Loucy (cell line): ENCODE data around the gene SLC25A27.

ENCODE experiments used
- H2AFZ ChIP-seq: fragments of 200-600 bp; sonication (generic); 2 replicates; pipeline ENCODE4 v1.6.0; 2016; ENCODE audit warnings: antibody characterized with exemption, mild to moderate bottlenecking, low read length, moderate library complexity
- H3F3A ChIP-seq: fragments of 200-600 bp; 2 replicates; pipeline ENCODE4 v1.6.0; 2016; ENCODE audit warnings: antibody characterized with exemption, low read depth, mild to moderate bottlenecking
- H3K27me3 ChIP-seq: fragments of 200-600 bp; sonication (generic); 2 replicates; pipeline ENCODE4 v1.6.1; 2014; ENCODE audit warnings: low read length, mild to moderate bottlenecking; ENCODE audit not compliant: insufficient read depth, poor library complexity, severe bottlenecking
- H3K36me3 ChIP-seq: fragments of 200-600 bp; sonication (generic); 2 replicates; pipeline ENCODE4 v1.6.1; 2016; ENCODE audit warnings: low read length; ENCODE audit not compliant: insufficient read depth
- H3K4me1 ChIP-seq: fragments of 200-600 bp; sonication (generic); 2 replicates; pipeline ENCODE4 v1.5.1; 2014; ENCODE audit warnings: low read length, mild to moderate bottlenecking; ENCODE audit not compliant: insufficient read depth, poor library complexity, severe bottlenecking
- H3K4me2 ChIP-seq: fragments of 200-600 bp; sonication (generic); 2 replicates; pipeline ENCODE4 v1.6.0; 2014; ENCODE audit warnings: antibody characterized with exemption, low read length, low read depth, mild to moderate bottlenecking; ENCODE audit not compliant: poor library complexity, severe bottlenecking
- H3K4me3 ChIP-seq: fragments of 200-600 bp; sonication (generic); 2 replicates; pipeline ENCODE4 v1.5.1; 2014; ENCODE audit warnings: low read length, mild to moderate bottlenecking, mixed read lengths; ENCODE audit not compliant: poor library complexity, severe bottlenecking
- H3K79me2 ChIP-seq: fragments of 200-600 bp; sonication (generic); 2 replicates; pipeline ENCODE4 v1.6.1; 2014; ENCODE audit warnings: low read length; ENCODE audit not compliant: insufficient read depth
- H3K9ac ChIP-seq: fragments of 200-600 bp; sonication (generic); 2 replicates; pipeline ENCODE4 v1.6.0; 2014; ENCODE audit warnings: mild to moderate bottlenecking, low read depth, low read length, moderate library complexity; ENCODE audit not compliant: poor library complexity, severe bottlenecking
- H3K9me2 ChIP-seq: fragments of 200-600 bp; sonication (generic); replicated peaks from 2 replicates; pipeline ENCODE4 v1.6.1; 2016; ENCODE audit warnings: low read depth, low read length, mixed read lengths
- H3K9me3 ChIP-seq: fragments of 200-600 bp; sonication (generic); 2 replicates; pipeline ENCODE4 v1.6.1; 2014; ENCODE audit warnings: mild to moderate bottlenecking, antibody characterized with exemption, low read length, low read depth; ENCODE audit not compliant: insufficient read depth
- H4K20me1 ChIP-seq: fragments of 200-600 bp; sonication (generic); 2 replicates; pipeline ENCODE4 v1.6.0; 2014; ENCODE audit warnings: antibody characterized with exemption, low read length, mild to moderate bottlenecking; ENCODE audit not compliant: insufficient read depth, poor library complexity, severe bottlenecking
- CTCF ChIP-seq: fragments of 200-600 bp; sonication (generic); conservative IDR thresholded peaks from 2 replicates; pipeline ENCODE4 v1.5.1; 2014; ENCODE audit warnings: mild to moderate bottlenecking, antibody characterized with exemption, low read length
- EZH2phosphoT487 ChIP-seq: fragments of 200-600 bp; IDR thresholded peaks from 2 replicates; pipeline ENCODE4 v1.6.1; 2018; ENCODE audit warnings: antibody characterized with exemption, mild to moderate bottlenecking, moderate library complexity, borderline replicate concordance

SLC25A27 gene, protein sequence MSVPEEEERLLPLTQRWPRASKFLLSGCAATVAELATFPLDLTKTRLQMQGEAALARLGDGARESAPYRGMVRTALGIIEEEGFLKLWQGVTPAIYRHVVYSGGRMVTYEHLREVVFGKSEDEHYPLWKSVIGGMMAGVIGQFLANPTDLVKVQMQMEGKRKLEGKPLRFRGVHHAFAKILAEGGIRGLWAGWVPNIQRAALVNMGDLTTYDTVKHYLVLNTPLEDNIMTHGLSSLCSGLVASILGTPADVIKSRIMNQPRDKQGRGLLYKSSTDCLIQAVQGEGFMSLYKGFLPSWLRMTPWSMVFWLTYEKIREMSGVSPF

DNA sequence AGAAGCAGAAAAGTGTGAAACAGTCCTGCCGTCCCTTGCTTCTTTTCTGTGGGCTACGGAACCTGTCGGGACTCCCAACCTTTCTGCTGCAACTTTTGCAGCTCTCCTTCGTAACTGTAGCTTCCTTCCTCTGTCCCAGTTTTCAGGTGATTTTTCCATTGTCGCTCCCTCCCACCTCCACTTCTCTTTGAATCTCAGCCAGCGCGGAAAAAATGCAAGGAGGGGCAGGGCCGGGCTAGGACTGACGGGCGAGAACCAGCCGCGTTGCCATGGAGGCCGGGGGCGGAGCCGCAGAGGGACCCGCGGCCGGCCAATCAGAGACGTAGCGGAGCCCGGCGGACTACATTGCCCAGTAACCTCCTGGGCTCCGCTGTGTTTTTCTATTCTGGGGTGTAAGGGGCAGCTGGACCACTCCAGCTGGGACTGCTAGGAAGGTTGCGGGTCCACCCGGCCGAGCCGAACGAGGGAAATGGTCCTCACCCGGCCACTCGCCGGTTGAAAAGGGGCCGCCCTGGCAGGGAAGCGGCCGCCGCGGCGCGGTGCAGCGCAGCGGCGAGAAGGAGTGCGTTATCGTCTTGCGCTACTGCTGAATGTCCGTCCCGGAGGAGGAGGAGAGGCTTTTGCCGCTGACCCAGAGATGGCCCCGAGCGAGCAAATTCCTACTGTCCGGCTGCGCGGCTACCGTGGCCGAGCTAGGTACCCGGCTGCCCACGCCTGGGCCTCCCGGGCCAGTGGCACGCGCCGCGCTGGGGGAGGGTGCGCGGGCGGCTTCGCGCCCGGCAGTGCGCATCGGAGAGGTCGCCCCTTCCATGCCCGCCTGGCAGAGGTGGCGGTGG lies at the start of gene SLC25A27, which contains the start of gene CYP39A1:
TSS of gene SLC25A27 (plus strand) at position 373 of the 836 bp plus-strand sequence. CDS start at position 591, 218 bp downstream.
TSS of gene CYP39A1 (minus strand) at position 216 of the 836 bp plus-strand sequence. CDS start 236 bp downstream, outside the sequence.
- H3K9me3 ChIP-seq, result no peaks in the 10 kb centered on the region
- H3K4me3 ChIP-seq, result no peak within 1 kb of the TSS
- no peak within 1 kb of the TSS for H2AFZ ChIP-seq
- no peaks in the 10 kb centered on the region for H3K27me3 ChIP-seq
- H3K4me2 ChIP-seq, result no peak within 1 kb of the TSS
- no peaks in the 10 kb centered on the region for H3K9me2 ChIP-seq
- no peaks in the 10 kb centered on the region for H3K79me2 ChIP-seq
- no peak for TF ChIP-seq EZH2phosphoT487
- TF ChIP-seq CTCF, result no peak
- H3K9ac ChIP-seq, result no peak within 1 kb of the TSS
- H3K36me3 ChIP-seq, result no peaks in the 10 kb centered on the region
- H3F3A ChIP-seq, result no peaks in the 10 kb centered on the region
- no peaks in the 10 kb centered on the region for H3K4me1 ChIP-seq
- H4K20me1 ChIP-seq, result no peaks in the 10 kb centered on the region

GRCh38 chr6:46605091-46605797 lies 47.5 kb upstream of the SLC25A27 start:
- no peak for TF ChIP-seq EZH2phosphoT487
- no peak for TF ChIP-seq CTCF
- no peak overlapping the region for H3K4me3 ChIP-seq
- no peaks in the 10 kb centered on the region for H3K27me3 ChIP-seq
- H4K20me1 ChIP-seq, result no peaks in the 10 kb centered on the region
- no peaks in the 10 kb centered on the region for H3K4me1 ChIP-seq
- no peaks in the 10 kb centered on the region for H3K9me2 ChIP-seq
- no peaks in the 10 kb centered on the region for H3K79me2 ChIP-seq
- no peaks in the 10 kb centered on the region for H3F3A ChIP-seq
- no peak overlapping the region for H3K4me2 ChIP-seq
- no peaks in the 10 kb centered on the region for H3K9me3 ChIP-seq
- no peaks in the 10 kb centered on the region for H3K36me3 ChIP-seq
- H3K9ac ChIP-seq, result no peak overlapping the region
- H2AFZ ChIP-seq, result no peak overlapping the region

GRCh38 chr6:46606338-46606737 lies 46.4 kb upstream of the SLC25A27 start:
- Histone ChIP-seq H3K4me2 (no peak overlapping the region), H4K20me1 (no peaks in the 10 kb centered on the region), H3K27me3 (no peaks in the 10 kb centered on the region), H3F3A (no peaks in the 10 kb centered on the region), H3K36me3 (no peaks in the 10 kb centered on the region), H3K4me1 (no peaks in the 10 kb centered on the region), H2AFZ (no peak overlapping the region), H3K4me3 (no peak overlapping the region), H3K9me3 (no peaks in the 10 kb centered on the region), H3K9me2 (no peaks in the 10 kb centered on the region), H3K9ac (no peak overlapping the region), H3K79me2 (no peaks in the 10 kb centered on the region)
- TF ChIP-seq EZH2phosphoT487, result no peak
- no peak for TF ChIP-seq CTCF
